Transverse colon (tissue), 4 donors: ENCODE data around the gene ASTN1.

ENCODE experiments used
- CTCF ChIP-seq, 5 experiments: fragments of 200-600 bp in 3 of 5; fragments of 450-650 bp in 2 of 5; sonication (generic) in 3 of 5; IDR thresholded peaks; 1 replicate in 2 of 5; 2 replicates in 3 of 5; pipeline ENCODE4 v1.5.1; 2016 to 2017; ENCODE audit warnings: antibody characterized with exemption in 5 of 5, inconsistent platforms in 3 of 5, mild to moderate bottlenecking in 2 of 5, moderate library complexity in 1 of 5
- EP300 ChIP-seq: sonication (generic); formaldehyde crosslinking; IDR thresholded peaks from one replicate; pipeline ENCODE4 v1.6.1; 2017; ENCODE audit warnings: antibody characterized with exemption, low read depth
- POLR2A ChIP-seq: fragments of 450-650 bp; IDR thresholded peaks from one replicate; pipeline ENCODE4 v1.6.1; 2016; ENCODE audit warnings: antibody characterized with exemption, mild to moderate bottlenecking, moderate library complexity
- POLR2AphosphoS5 ChIP-seq, 3 donors: sonication (generic); formaldehyde crosslinking; IDR thresholded peaks; one replicate each; pipeline ENCODE4 v1.6.1; 2016; ENCODE audit warnings: antibody characterized with exemption in 3 of 3

- TF ChIP-seq EP300 (no peak), CTCF (IDR thresholded peaks at IDR 0.05) (no peak), POLR2A (no peak), POLR2AphosphoS5 (IDR thresholded peaks at IDR 0.05) (no peak)
Measured at GRCh38 chr1:177002891-177003290, 161.6 kb downstream of the ASTN1 start.
